Lower leg skin (tissue), 4 donors: Measurements from ENCODE around the gene ABAT. TPM values are rescaled to one million over a fixed set of nuclear protein-coding genes. Genes with fewer than 3 reads are reported as not detected.

Experiments used
- DNase-seq, 2 donors: peaks; one replicate each; pipeline ENCODE4 v3.0.0-alpha.2; 2019; ENCODE audit warnings: low spot score in 2 of 2
- H3K4me3 ChIP-seq: fragments of 200-600 bp; sonication (generic); 2 replicates; pipeline ENCODE4 v1.5.1; 2017; ENCODE audit warnings: mild to moderate bottlenecking, low read depth; ENCODE audit not compliant: poor library complexity, severe bottlenecking
- CTCF ChIP-seq, 3 donors: fragments of 450-650 bp; IDR thresholded peaks; one replicate each; pipeline ENCODE4 v1.5.1; 2016; ENCODE audit warnings: antibody characterized with exemption in 3 of 3, mild to moderate bottlenecking in 3 of 3, moderate library complexity in 2 of 3
- POLR2A ChIP-seq, 2 donors: fragments of 450-650 bp; IDR thresholded peaks; one replicate each; pipeline ENCODE4 v1.6.1; 2016 to 2017; ENCODE audit warnings: antibody characterized with exemption in 2 of 2, mild to moderate bottlenecking in 1 of 2, moderate library complexity in 1 of 2
- WGBS, 2 donors: methylation state at CpG; one replicate each; pipeline ENCODE4 v1.1.5; 2018; 5-methylcytosine and 5-hydroxymethylcytosine counted together
- intact Hi-C: fragments of 100-400 bp; cut with DNase I; formaldehyde crosslinking; loops from one replicate; pipeline ENCODE4 v1.15.0; 2023; ENCODE audit warnings: low total_unique reads
- total RNA-seq, 4 donors: library from RNA; depleted of rRNA; stranded (reverse); fragments of >200 nt; gene quantifications; one replicate each; pipeline ENCODE4 v1.1.0, GENCODE V29; 2016

Gene ABAT
- total RNA-seq, result 1 to 10 TPM; 1.5 to 5.1 (median 2.6) TPM

- 5 to 14% methylated on average over 9 to 23 of the region's 49 CpGs for WGBS, 2 donors
- TF ChIP-seq POLR2A (IDR thresholded peaks at IDR 0.05) (no peak), CTCF (IDR thresholded peaks at IDR 0.05) (no peak)
- peak within 1 kb of the TSS; percentile 17 for H3K4me3 ChIP-seq
- intact Hi-C loops, result loop anchor here (10.0 kb wide), 1 partner anchor 200 kb away; no protein-coding TSS in a partner anchor
- peak; percentile 82 to 97 for DNase-seq
Measured at GRCh38 chr16:8674413-8675022, at the start of gene ABAT. Gene ABAT (plus strand): TSS chr16:8674617. CDS start chr16:8735740, 61,123 bp downstream.

- intact Hi-C loops, result no loop called here
- H3K4me3 ChIP-seq, result no peak overlapping the region
- TF ChIP-seq CTCF (IDR thresholded peaks at IDR 0.05) (no peak), POLR2A (IDR thresholded peaks at IDR 0.05) (no peak)
- DNase-seq, result no peak
- 92 to 96% methylated on average over 10 of the region's 10 CpGs for WGBS, 2 donors
Measured at GRCh38 chr16:8625491-8626087, 48.8 kb upstream of the ABAT start.

- DNase-seq, result no peak
- 94 to 95% methylated on average over 8 of the region's 8 CpGs for WGBS, 2 donors
- TF ChIP-seq CTCF (IDR thresholded peaks at IDR 0.05) (no peak), POLR2A (IDR thresholded peaks at IDR 0.05) (no peak)
- intact Hi-C loops, result no loop called here
- H3K4me3 ChIP-seq, result no peak overlapping the region
Measured at GRCh38 chr16:8626946-8627345, 47.5 kb upstream of the ABAT start.

- intact Hi-C loops, result no loop called here
- DNase-seq, result no peak
- 79 to 90% methylated on average over 4 of the region's 4 CpGs for WGBS, 2 donors
- H3K4me3 ChIP-seq, result no peak overlapping the region
- TF ChIP-seq POLR2A (IDR thresholded peaks at IDR 0.05) (no peak), CTCF (IDR thresholded peaks at IDR 0.05) (no peak)
Measured at GRCh38 chr16:8627456-8627855, 47.0 kb upstream of the ABAT start.

GRCh38 chr16:8628981-8629725, 45.3 kb upstream of the ABAT start:
- WGBS, 2 donors, result 94 to 95% methylated on average over 16 of the region's 16 CpGs
- intact Hi-C loops, result no loop called here

More at GRCh38 chr16:8628981-8629725, 45.3 kb upstream of the ABAT start:
- TF ChIP-seq CTCF (IDR thresholded peaks at IDR 0.05) (no peak), POLR2A (IDR thresholded peaks at IDR 0.05) (no peak)
- no peak for DNase-seq
- no peak overlapping the region for H3K4me3 ChIP-seq
